Liver (tissue), 3 donors: ENCODE data around the gene SELENOV.

Experiments used
- ATF3 ChIP-seq: IDR thresholded peaks from 2 replicates; pipeline ENCODE4 v1.6.1; 2016; ENCODE audit warnings: antibody characterized with exemption
- EGR1 ChIP-seq, 2 donors: IDR thresholded peaks; 2 replicates each; pipeline ENCODE4 v1.6.1; 2016 to 2018; ENCODE audit warnings: antibody characterized with exemption in 2 of 2, low read depth in 2 of 2
- GABPA ChIP-seq, 2 donors: IDR thresholded peaks in 1 of 2; conservative IDR thresholded peaks in 1 of 2; 2 replicates each; pipeline ENCODE4 v1.6.1; 2016; ENCODE audit warnings: antibody characterized with exemption in 2 of 2, mild to moderate bottlenecking in 1 of 2, moderate library complexity in 1 of 2
- JUND ChIP-seq, 2 donors: IDR thresholded peaks; 2 replicates each; pipeline ENCODE4 v1.6.1; 2016; ENCODE audit warnings: antibody characterized with exemption in 2 of 2
- RAD21 ChIP-seq, 2 donors: IDR thresholded peaks; 2 replicates each; pipeline ENCODE4 v1.6.1; 2016; ENCODE audit warnings: antibody characterized with exemption in 2 of 2, mild to moderate bottlenecking in 2 of 2
- TAF1 ChIP-seq: conservative IDR thresholded peaks from 2 replicates; pipeline ENCODE4 v1.6.1; 2016; ENCODE audit warnings: antibody characterized with exemption, mild to moderate bottlenecking
- YY1 ChIP-seq: IDR thresholded peaks from 2 replicates; pipeline ENCODE4 v1.6.1; 2016; ENCODE audit warnings: antibody characterized with exemption, mild to moderate bottlenecking
- TF ChIP-seq, protein P1 (sequence below): fragments of 150-350 bp; IDR thresholded peaks from 2 replicates; pipeline ENCODE4 v1.5.1; 2017; ENCODE audit warnings: improper control_type of control experiment, low read depth, low read length; ENCODE audit not compliant: missing input control
- TF ChIP-seq, protein P2 (sequence below): IDR thresholded peaks from 2 replicates; pipeline ENCODE4 v1.6.1; 2016; ENCODE audit warnings: antibody characterized with exemption
- TF ChIP-seq, protein P3 (sequence below): IDR thresholded peaks from 2 replicates; pipeline ENCODE4 v1.6.1; 2016; ENCODE audit warnings: antibody characterized with exemption, mild to moderate bottlenecking
- donor health status: healthy.
- donor health status: healthy.

- TF ChIP-seq, protein P1, sequence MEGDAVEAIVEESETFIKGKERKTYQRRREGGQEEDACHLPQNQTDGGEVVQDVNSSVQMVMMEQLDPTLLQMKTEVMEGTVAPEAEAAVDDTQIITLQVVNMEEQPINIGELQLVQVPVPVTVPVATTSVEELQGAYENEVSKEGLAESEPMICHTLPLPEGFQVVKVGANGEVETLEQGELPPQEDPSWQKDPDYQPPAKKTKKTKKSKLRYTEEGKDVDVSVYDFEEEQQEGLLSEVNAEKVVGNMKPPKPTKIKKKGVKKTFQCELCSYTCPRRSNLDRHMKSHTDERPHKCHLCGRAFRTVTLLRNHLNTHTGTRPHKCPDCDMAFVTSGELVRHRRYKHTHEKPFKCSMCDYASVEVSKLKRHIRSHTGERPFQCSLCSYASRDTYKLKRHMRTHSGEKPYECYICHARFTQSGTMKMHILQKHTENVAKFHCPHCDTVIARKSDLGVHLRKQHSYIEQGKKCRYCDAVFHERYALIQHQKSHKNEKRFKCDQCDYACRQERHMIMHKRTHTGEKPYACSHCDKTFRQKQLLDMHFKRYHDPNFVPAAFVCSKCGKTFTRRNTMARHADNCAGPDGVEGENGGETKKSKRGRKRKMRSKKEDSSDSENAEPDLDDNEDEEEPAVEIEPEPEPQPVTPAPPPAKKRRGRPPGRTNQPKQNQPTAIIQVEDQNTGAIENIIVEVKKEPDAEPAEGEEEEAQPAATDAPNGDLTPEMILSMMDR: no peak
- no peak for TF ChIP-seq ATF3
- TF ChIP-seq YY1: no peak
- no peak for TF ChIP-seq EGR1 (IDR thresholded peaks at IDR 0.05; ENCODE audit: low read depth in 2 of 2)
- TF ChIP-seq GABPA (IDR thresholded peaks at IDR 0.05 in 1 of 2, conservative IDR thresholded peaks at IDR 0.05 in 1 of 2): no peak
- no peak for TF ChIP-seq TAF1
- TF ChIP-seq, protein P2, sequence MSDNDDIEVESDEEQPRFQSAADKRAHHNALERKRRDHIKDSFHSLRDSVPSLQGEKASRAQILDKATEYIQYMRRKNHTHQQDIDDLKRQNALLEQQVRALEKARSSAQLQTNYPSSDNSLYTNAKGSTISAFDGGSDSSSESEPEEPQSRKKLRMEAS: no peak
- TF ChIP-seq, protein P3, sequence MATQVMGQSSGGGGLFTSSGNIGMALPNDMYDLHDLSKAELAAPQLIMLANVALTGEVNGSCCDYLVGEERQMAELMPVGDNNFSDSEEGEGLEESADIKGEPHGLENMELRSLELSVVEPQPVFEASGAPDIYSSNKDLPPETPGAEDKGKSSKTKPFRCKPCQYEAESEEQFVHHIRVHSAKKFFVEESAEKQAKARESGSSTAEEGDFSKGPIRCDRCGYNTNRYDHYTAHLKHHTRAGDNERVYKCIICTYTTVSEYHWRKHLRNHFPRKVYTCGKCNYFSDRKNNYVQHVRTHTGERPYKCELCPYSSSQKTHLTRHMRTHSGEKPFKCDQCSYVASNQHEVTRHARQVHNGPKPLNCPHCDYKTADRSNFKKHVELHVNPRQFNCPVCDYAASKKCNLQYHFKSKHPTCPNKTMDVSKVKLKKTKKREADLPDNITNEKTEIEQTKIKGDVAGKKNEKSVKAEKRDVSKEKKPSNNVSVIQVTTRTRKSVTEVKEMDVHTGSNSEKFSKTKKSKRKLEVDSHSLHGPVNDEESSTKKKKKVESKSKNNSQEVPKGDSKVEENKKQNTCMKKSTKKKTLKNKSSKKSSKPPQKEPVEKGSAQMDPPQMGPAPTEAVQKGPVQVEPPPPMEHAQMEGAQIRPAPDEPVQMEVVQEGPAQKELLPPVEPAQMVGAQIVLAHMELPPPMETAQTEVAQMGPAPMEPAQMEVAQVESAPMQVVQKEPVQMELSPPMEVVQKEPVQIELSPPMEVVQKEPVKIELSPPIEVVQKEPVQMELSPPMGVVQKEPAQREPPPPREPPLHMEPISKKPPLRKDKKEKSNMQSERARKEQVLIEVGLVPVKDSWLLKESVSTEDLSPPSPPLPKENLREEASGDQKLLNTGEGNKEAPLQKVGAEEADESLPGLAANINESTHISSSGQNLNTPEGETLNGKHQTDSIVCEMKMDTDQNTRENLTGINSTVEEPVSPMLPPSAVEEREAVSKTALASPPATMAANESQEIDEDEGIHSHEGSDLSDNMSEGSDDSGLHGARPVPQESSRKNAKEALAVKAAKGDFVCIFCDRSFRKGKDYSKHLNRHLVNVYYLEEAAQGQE: no peak
- TF ChIP-seq RAD21 (IDR thresholded peaks at IDR 0.05): no peak
- no peak for TF ChIP-seq JUND (IDR thresholded peaks at IDR 0.05)
Measured at GRCh38 chr19:39518975-39519374, 4.0 kb downstream of the SELENOV start.
